OCI-M2 (cell line): ENCODE measurements around the gene LRRC56.
"Not testable (repeated sequence)": the region's sequence is repeated elsewhere in the genome, so short reads cannot be mapped to it uniquely, and the experiment has no call there.

ENCODE experiments used
- DNase-seq: peaks from one replicate; lab custom pipeline; 2025; ENCODE audit not compliant: unreplicated experiment; lab: John Stamatoyannopoulos, UW

LRRC56 gene

GRCh38 chr11:573146-573759 is 35.9 kb downstream of the LRRC56 start:
- no peak for DNase-seq

GRCh38 chr11:574031-574570 is 36.8 kb downstream of the LRRC56 start:
- not testable (repeated sequence) for DNase-seq

- no peak for DNase-seq
Observed at GRCh38 chr11:574632-575312, 37.4 kb downstream of the LRRC56 start.

GRCh38 chr11:575313-575995 is 38.1 kb downstream of the LRRC56 start:
- no peak for DNase-seq

- DNase-seq = peak; percentile 45
Observed at GRCh38 chr11:575996-576768, 38.9 kb downstream of the LRRC56 start, which contains the start of gene PHRF1. PHRF1 (plus strand) TSS chr11:576470; CDS start chr11:581513, 5,043 bp downstream.

GRCh38 chr11:576811-577610 is 39.7 kb downstream of the LRRC56 start:
- DNase-seq = no peak

GRCh38 chr11:577611-577894 is 40.2 kb downstream of the LRRC56 start:
- no peak for DNase-seq

- no peak for DNase-seq
Observed at GRCh38 chr11:578276-579035, 41.1 kb downstream of the LRRC56 start.

GRCh38 chr11:579830-580601 is 42.7 kb downstream of the LRRC56 start:
- DNase-seq = no peak

GRCh38 chr11:581342-581741 is 44.0 kb downstream of the LRRC56 start:
- no peak for DNase-seq

- DNase-seq = no peak
Observed at GRCh38 chr11:581752-582151, 44.4 kb downstream of the LRRC56 start.

- no peak for DNase-seq
Observed at GRCh38 chr11:584287-584686, 47.0 kb downstream of the LRRC56 start.

- no peak for DNase-seq
Observed at GRCh38 chr11:586376-587316, 49.3 kb downstream of the LRRC56 start.

- DNase-seq = no peak
Observed at GRCh38 chr11:587546-587945, 50.2 kb downstream of the LRRC56 start.

GRCh38 chr11:587978-588380 is 50.7 kb downstream of the LRRC56 start:
- DNase-seq = no peak

GRCh38 chr11:589798-590197 is 52.5 kb downstream of the LRRC56 start:
- DNase-seq = no peak

GRCh38 chr11:590997-591396 is 53.7 kb downstream of the LRRC56 start:
- DNase-seq = no peak

GRCh38 chr11:592501-592900 is 55.2 kb downstream of the LRRC56 start:
- no peak for DNase-seq
